GM12874 (cell line): ENCODE results near the gene MYO5C.

Source experiments
- CTCF ChIP-seq: IDR thresholded peaks from 2 replicates; pipeline ENCODE4 v1.5.1; 2011; ENCODE audit warnings: low read depth, mild to moderate bottlenecking, control low read depth, low read length, moderate library complexity; ENCODE audit not compliant: insufficient read depth

The MYO5C gene

GRCh38 chr15:52307847-52308246 lies 12.2 kb upstream of the MYO5C start:
- TF ChIP-seq CTCF = no peak

- TF ChIP-seq CTCF = no peak
Measured at GRCh38 chr15:52306270-52306669, 10.7 kb upstream of the MYO5C start.

GRCh38 chr15:52303093-52303772 lies 7.6 kb upstream of the MYO5C start:
- TF ChIP-seq CTCF = no peak

- TF ChIP-seq CTCF = no peak
Measured at GRCh38 chr15:52301265-52301847, 5.8 kb upstream of the MYO5C start.

- no peak for TF ChIP-seq CTCF
Measured at GRCh38 chr15:52294881-52295420, 653 bp downstream of the MYO5C start.

GRCh38 chr15:52292780-52293392 lies 2.7 kb downstream of the MYO5C start:
- TF ChIP-seq CTCF = no peak

- TF ChIP-seq CTCF = no peak
Measured at GRCh38 chr15:52291204-52291603, 4.4 kb downstream of the MYO5C start.
